Stimulated activated CD4-positive, alpha-beta T cell treated with anti-CD3 and anti-CD28 coated beads, Interleukin-2, amount 100 ng/mL, for 24 hours (primary cell): ENCODE measurements around the gene KSR1.

Source experiments
- DNase-seq, 2 donors: peaks; one replicate each; pipeline ENCODE4 v3.0.0-alpha.2; 2020

The KSR1 gene

DNA sequence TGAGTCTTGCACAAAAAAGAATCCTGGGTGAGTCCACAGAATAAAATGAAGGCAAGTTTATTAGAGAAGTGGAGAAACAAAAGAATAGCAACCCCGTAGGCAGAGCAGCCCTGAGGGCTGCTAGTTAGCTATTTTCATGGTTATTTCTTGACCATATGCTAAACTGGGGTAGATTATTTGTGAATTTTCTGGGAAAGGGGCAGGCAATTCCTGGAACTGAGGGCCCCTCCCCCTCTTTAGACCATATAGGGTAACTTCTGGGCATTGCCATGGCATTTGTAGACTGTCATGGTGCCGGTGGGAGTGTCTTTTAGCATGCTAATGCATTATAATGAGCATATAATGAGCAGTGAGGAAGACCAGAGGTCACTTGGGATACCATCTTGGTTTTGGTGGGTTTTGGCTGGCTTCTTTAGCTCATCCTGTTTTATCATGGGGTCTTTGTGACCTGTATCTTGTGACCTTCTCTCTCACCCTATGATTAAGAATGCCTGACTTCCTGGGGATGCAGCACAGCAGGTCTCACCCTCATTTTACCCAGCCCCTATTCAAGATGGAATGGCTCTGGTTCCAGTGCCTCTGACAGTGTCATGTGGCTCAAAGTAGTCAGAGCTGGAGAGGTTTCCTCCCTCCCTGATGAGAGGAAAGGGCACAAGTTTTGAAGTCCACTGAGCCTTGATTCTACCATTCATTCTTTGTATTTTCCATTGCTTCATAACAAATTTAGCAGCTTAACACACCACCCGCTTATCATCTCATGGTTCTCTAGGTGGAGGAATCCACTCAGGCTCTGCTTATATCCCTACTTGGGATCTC is 119.1 kb downstream of the KSR1 start:
- no peak for DNase-seq

GRCh38 chr17:27575912-27576252 is 119.6 kb downstream of the KSR1 start:
- no peak for DNase-seq

- no peak for DNase-seq
These were observed 120.3 kb downstream of the KSR1 start for GRCh38 chr17:27576477-27577083.

- no peak for DNase-seq
These were observed 121.0 kb downstream of the KSR1 start for GRCh38 chr17:27577121-27577761.

DNA sequence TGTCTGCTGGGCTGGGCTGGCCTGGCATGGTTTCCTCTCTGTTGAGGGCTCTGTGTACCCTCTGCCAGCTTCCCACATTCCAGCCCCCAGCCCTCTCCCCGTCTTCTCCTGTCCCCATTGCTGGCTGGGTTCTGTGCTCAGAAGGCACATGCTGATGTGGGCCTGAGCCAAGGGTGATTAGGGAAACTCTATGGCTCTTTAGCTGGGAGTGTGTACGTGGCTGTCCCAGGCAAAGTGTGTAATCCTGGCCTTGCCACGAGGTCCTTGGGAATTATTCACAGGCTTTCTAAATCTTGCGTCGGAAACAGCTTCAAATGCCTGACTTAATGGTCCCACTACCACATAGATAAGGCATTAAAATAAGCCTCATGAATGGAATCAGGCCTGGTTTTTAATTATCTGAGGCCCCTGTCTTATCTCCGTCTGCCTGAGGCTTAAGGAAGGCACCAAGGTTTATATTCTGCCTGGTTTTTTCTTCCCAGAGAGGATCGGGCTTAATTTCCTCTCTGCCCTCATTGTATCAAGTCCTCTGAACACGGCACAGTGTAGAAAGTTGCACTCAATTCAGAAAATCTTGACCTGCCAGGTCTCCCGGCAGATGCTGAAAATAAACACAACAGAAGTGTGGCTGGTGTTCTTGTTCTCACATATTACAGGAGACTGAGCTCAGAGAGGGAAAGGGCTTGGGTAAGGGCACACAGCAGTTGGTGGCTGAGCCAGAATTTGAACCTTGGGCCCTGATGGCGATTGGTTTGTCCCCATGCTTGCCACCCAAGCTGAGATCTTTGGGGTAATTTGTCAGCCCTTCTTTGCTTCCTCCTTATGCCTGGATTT is 121.9 kb downstream of the KSR1 start:
- no peak for DNase-seq

DNA sequence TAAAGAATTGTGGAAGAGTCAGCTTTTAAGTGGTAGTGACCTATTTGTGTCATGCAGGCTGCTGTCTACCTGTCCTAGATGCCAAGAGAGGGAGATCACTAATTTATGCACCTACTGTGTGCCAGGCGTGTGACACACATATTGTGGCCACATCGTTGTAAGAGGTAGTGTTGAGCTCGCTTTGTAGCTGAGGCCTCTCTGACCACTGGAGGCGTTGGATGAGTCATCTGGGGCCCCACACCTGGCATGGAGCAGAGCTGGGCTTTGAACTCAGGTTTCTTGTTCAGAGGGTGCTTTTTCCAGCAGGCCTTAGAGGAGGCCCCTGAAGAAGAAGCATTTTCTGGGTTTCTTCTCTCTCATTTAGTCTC is 122.5 kb downstream of the KSR1 start:
- peak; percentile 52 to 65 for DNase-seq

DNA sequence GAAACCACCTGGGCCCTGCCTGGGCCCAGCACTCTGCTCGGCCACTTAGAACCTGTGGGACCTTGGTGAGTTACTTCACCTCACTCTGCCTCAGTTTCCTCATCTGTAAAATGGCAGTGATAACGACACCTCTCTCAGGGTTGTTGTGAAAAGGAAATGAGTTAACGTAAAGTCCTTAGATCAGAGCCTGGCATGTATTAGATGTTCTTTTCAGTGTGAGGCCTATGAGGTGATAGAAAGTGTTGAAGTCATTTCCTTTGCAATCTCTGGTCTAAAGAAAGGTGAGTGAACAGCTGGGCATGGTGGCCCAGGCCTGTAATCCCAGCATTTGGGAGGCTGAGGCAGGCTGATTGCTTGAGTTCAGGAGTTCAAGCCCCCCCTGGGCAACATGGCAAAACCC is 123.1 kb downstream of the KSR1 start:
- no peak for DNase-seq

GRCh38 chr17:27579897-27580321 is 123.7 kb downstream of the KSR1 start:
- DNase-seq = peak in 1 of 2 donors; percentile 14

DNA sequence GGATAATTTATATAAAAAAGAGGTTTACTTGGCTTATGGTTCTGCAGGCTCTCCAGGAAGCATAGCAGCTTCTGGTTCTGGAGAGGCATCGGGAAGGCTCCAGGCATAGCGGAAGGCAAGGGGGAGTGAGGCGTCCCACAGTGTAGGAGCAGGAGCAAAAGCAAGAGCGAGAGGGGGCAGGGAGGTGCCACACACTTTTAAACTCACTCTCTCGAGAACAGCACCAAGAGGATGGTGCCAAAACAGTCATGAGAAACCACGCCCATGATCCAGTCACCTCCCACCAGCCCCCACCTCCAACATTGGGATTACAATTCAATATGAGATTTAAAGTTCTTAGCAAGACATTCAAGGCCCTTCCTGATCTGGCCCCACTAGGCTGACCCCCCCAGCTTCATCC is 124.8 kb downstream of the KSR1 start:
- no peak for DNase-seq

DNA sequence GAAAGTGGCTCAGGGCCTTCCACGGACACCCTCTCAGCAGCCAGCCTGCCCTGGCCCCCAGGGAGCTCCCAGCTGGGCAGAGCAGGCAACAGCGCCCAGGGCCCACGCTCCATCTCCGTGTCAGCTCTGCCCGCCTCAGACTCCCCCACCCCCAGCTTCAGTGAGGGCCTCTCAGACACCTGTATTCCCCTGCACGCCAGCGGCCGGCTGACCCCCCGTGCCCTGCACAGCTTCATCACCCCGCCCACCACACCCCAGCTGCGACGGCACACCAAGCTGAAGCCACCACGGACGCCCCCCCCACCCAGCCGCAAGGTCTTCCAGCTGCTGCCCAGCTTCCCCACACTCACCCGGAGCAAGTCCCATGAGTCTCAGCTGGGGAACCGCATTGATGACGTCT is 126.4 kb downstream of the KSR1 start:
- DNase-seq = no peak

GRCh38 chr17:27585153-27585681 is 129.0 kb downstream of the KSR1 start:
- no peak for DNase-seq

DNA sequence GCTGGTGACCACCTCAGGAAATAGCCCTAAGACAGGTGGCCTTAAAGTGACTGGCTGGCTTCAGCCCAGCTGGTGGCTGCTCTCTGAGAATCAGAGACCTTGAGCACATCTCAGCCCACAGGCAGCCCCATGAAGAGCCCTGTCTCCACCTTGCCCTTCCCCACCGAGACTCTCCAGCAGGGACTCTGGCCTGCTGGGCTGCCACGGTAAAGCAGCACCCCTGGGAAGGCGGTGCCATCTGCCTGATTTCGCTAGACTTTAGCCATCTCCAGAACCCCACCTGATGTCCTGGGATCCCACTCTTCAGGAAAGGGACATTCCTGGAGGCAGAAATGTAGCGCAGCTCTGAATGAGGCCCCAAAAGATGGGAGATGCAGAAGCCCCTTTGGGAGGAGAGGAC is 129.5 kb downstream of the KSR1 start:
- DNase-seq = no peak

GRCh38 chr17:27586203-27586721 is 130.0 kb downstream of the KSR1 start:
- no peak for DNase-seq

GRCh38 chr17:27588354-27588753 is 132.1 kb downstream of the KSR1 start:
- DNase-seq = no peak

DNA sequence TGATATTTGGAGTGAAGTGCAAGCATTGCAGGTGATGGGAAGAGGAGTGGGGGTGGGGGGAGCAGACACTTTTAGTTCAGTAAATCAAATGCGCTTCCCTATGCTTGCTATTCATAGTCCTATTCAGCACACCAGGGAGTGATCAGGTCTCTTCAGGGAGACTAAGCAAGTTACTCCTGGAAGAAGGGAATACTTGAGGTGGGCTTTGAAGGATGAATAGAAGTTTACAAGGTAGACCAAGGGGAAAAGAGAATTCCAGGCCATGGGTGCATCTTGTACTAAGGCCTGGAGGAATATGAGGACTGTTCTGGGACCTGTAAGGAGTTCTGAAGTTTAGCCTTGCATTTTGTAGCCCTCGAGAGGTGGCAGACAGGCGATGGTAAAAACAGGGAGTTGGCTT is 134.6 kb downstream of the KSR1 start:
- no peak for DNase-seq

GRCh38 chr17:27591986-27592385 is 135.7 kb downstream of the KSR1 start:
- no peak for DNase-seq

DNA sequence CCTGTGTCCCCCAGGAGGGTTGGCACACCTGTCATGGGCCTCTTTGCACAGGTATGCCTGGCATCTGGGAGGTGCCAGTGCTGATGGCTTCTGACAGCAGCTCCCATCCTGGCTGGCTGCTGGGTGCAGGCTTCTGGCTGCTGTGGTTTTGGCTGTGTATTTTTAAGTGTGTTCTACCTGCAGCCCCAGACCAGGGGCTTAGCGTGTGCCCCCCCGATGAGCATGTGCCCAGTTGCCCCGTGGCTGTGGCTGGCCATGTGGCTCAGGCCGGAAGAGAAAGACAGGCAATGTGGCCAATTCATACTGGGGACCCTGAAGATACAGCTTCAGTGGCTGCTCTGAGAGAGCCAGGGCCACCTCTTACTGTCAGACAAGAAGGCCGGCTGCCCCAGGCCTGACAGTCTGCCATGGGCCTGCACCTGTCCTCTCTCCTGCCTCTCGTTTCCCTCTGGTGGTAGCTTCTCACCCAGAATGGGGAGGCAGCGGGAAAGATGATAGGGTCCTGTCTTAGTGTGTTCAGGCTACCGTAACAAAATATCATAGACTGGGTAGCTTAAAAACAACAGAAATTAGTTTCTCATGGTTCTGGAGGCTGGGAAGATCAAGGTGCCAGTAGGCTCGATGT is 137.1 kb downstream of the KSR1 start:
- no peak for DNase-seq

DNA sequence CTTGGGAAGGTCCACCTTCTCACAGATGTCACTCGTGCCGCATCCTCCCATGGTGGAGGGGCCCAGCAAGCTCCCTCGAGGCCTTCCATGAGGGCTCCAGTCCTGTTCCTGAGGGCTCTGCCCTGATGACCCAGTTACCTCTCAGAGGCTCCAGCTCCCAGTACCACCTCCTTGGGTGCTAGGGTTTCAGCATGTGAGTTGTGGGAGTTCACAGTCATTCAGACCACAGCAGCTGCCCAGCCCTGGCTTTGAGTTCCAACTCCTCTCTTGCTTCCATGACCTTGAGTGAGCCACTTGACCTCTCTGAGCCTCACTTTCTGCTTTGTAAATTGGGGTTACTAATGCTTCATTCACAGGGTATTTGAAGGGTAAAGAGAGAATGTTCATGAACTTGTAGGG is 137.6 kb downstream of the KSR1 start:
- no peak for DNase-seq

- no peak for DNase-seq
These were observed 139.0 kb downstream of the KSR1 start for GRCh38 chr17:27595208-27595607.

DNA sequence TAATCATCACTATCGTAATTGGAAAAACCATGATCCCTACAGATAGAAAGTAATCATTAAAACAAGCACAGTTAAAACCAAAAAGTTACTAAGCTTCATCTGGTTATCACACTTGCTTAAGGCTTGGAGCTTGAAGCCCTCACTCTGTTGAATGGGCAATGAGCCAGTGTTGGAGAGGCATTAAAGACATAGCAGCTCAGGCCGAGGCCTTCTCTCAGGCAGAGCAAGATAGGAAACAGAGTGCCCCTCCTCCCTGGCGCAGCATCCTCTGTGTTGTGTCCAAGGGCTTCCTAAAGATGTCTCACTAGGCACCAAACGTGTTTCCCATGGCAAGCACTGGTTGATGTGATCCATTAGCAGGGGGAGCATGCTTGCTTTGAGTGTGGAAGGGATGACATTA is 139.8 kb downstream of the KSR1 start:
- DNase-seq = no peak

GRCh38 chr17:27596566-27597187 is 140.4 kb downstream of the KSR1 start:
- no peak for DNase-seq

GRCh38 chr17:27597188-27597580 is 140.9 kb downstream of the KSR1 start:
- DNase-seq = no peak
